Osteoblast (primary cell): ENCODE results near the gene INTS15. TPM values are rescaled to one million over a fixed set of nuclear protein-coding genes. Genes with fewer than 3 reads are reported as not detected.

Experiments
- DNase-seq: peaks from one replicate; pipeline ENCODE4 v3.0.0; 2011; ENCODE audit warnings: low spot score, mixed read lengths; ENCODE audit not compliant: insufficient read length; ENCODE audit errors: missing footprints
- H2AFZ ChIP-seq: 2 replicates; pipeline ENCODE4 v1.6.0; 2011; ENCODE audit warnings: mild to moderate bottlenecking, low read length
- H3K27ac ChIP-seq: 2 replicates; pipeline ENCODE4 v1.5.1; 2011; ENCODE audit warnings: mild to moderate bottlenecking, low read depth, low read length, moderate library complexity
- H3K27me3 ChIP-seq: 2 replicates; pipeline ENCODE4 v1.6.0; 2012; ENCODE audit warnings: mild to moderate bottlenecking, control low read depth, inconsistent platforms, low read length, moderate library complexity; ENCODE audit not compliant: insufficient read depth
- H3K36me3 ChIP-seq: 2 replicates; pipeline ENCODE4 v1.5.1; 2011; ENCODE audit warnings: mild to moderate bottlenecking, low read length, control low read depth, moderate library complexity; ENCODE audit not compliant: insufficient read depth
- H3K4me1 ChIP-seq: 2 replicates; pipeline ENCODE4 v1.5.1; 2011; ENCODE audit warnings: mild to moderate bottlenecking, low read length, control low read depth, moderate library complexity; ENCODE audit not compliant: insufficient read depth
- H3K4me2 ChIP-seq: 2 replicates; pipeline ENCODE4 v1.6.0; 2011; ENCODE audit warnings: mild to moderate bottlenecking, low read length; ENCODE audit not compliant: insufficient read depth
- H3K4me3 ChIP-seq: fragments of 200-600 bp; sonication (generic); 3 replicates; pipeline ENCODE4 v1.5.1; 2012; ENCODE audit warnings: mild to moderate bottlenecking, low read length, inconsistent platforms; ENCODE audit not compliant: insufficient read depth
- H3K79me2 ChIP-seq: 2 replicates; pipeline ENCODE4 v1.6.0; 2012; ENCODE audit warnings: mild to moderate bottlenecking, low read length, control low read depth, inconsistent platforms; ENCODE audit not compliant: insufficient read depth
- H3K9me3 ChIP-seq: 2 replicates; pipeline ENCODE4 v1.5.1; 2011; ENCODE audit warnings: low read depth, low read length, control low read depth
- H4K20me1 ChIP-seq: 2 replicates; pipeline ENCODE4 v1.6.0; 2012; ENCODE audit warnings: mild to moderate bottlenecking, low read length, control low read depth; ENCODE audit not compliant: insufficient read depth
- CTCF ChIP-seq: IDR thresholded peaks from 2 replicates; pipeline ENCODE4 v1.5.1; 2011; ENCODE audit warnings: mild to moderate bottlenecking, low read depth, low read length, moderate library complexity; ENCODE audit errors: extremely low read depth
- total RNA-seq: library from RNA; depleted of rRNA; stranded (reverse); fragments of >200 nt; gene quantifications from 2 replicates; pipeline ENCODE4 v1.2.3, GENCODE V29; 2012

The INTS15 gene
- total RNA-seq, 1 donor: 11.9 TPM

DNA sequence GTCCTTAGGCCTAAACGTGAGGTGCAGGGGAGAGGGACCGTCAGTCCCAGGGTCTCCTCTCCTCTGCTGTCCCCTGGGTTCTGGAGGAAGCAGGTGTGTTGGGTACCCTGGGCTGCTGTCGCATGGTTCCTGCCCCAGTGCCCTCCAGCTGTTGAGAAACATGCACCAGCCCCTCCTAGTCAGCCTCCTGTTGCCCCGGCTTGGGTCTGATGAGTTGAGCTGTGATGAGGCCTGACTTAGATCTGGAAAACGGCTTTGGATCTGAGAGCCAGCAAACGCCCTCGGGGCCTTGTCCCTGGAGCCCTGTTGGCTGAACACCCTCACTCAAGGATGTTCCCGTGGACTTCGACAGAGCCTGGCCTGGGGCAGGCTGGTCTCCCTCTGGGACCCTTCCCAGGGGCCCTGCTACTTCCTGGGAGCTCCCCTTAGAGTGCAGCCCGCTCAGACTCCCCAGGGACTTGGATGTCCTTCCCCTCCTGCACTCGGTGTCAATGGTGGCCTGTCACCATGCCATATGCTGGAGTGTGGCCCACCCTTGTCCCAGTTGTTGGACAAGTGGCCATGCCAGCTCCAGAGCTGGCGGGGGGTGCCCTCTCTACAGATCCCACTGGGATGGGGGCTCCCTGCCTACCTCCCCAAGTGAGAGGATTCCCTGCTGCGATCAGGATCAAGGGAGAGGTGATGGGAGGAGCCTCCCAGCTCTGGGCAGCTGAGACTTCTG, 59.6 kb downstream of the INTS15 start:
- DNase-seq: peak; percentile 80
- H3K79me2 ChIP-seq: peaks cover 3% of the 10 kb centered on the region
- no peak overlapping the region for H3K27ac ChIP-seq
- H3K4me2 ChIP-seq: no peak overlapping the region
- peaks cover 22% of the 10 kb centered on the region for H4K20me1 ChIP-seq
- no peaks in the 10 kb centered on the region for H3K9me3 ChIP-seq
- TF ChIP-seq CTCF: no peak
- no peaks in the 10 kb centered on the region for H3K27me3 ChIP-seq
- peaks cover 24% of the 10 kb centered on the region for H3K36me3 ChIP-seq
- no peaks in the 10 kb centered on the region for H3K4me1 ChIP-seq
- no peak overlapping the region for H2AFZ ChIP-seq
- no peak overlapping the region for H3K4me3 ChIP-seq

DNA sequence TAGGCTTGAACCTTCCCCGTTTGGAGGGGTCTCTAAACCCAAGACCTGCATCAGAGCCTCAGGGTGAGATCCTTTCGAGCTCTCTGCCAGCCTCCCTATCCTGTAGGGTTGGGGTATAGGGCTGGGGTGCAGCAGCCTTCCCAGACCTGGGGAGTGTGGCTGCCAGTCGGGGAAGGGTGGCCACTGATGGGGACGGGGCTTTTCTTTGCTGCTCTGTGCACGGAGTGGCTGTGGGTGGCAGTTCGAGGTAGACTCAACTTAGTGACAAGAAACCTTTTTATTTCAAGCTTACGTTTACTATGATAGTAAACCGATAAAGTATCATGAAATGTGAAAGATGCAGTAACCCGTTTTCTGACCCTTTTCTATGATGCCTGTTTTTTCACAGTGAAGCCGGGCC, 60.3 kb downstream of the INTS15 start:
- H3K9me3 ChIP-seq: no peaks in the 10 kb centered on the region
- TF ChIP-seq CTCF: no peak

GRCh38 chr7:6650521-6651011, 60.7 kb downstream of the INTS15 start:
- no peaks in the 10 kb centered on the region for H3K4me1 ChIP-seq
- peaks cover 3% of the 10 kb centered on the region for H3K79me2 ChIP-seq
- no peak overlapping the region for H3K4me2 ChIP-seq
- peaks cover 29% of the 10 kb centered on the region for H4K20me1 ChIP-seq
- no peaks in the 10 kb centered on the region for H3K27me3 ChIP-seq
- H3K36me3 ChIP-seq: peaks cover 23% of the 10 kb centered on the region
- H2AFZ ChIP-seq: no peak overlapping the region
- DNase-seq: peak; percentile 87
- no peak overlapping the region for H3K4me3 ChIP-seq
- no peak for TF ChIP-seq CTCF
- H3K9me3 ChIP-seq: no peaks in the 10 kb centered on the region
- H3K27ac ChIP-seq: no peak overlapping the region

More for the DNA sequence above, 60.3 kb downstream of the INTS15 start:
- Histone ChIP-seq H3K4me2 (no peak overlapping the region), H4K20me1 (peaks cover 26% of the 10 kb centered on the region), H2AFZ (no peak overlapping the region), H3K79me2 (peaks cover 3% of the 10 kb centered on the region), H3K27ac (no peak overlapping the region), H3K4me1 (no peaks in the 10 kb centered on the region), H3K36me3 (peaks cover 22% of the 10 kb centered on the region), H3K27me3 (no peaks in the 10 kb centered on the region), H3K4me3 (no peak overlapping the region)
- peak; percentile 69 for DNase-seq

GRCh38 chr7:6651851-6652445, 62.1 kb downstream of the INTS15 start:
- Histone ChIP-seq H3K9me3 (no peaks in the 10 kb centered on the region), H3K27me3 (no peaks in the 10 kb centered on the region), H3K79me2 (peaks cover 3% of the 10 kb centered on the region), H2AFZ (no peak overlapping the region), H3K4me3 (no peak overlapping the region), H3K27ac (no peak overlapping the region), H3K4me1 (no peaks in the 10 kb centered on the region), H3K36me3 (peaks cover 20% of the 10 kb centered on the region), H4K20me1 (peaks cover 29% of the 10 kb centered on the region), H3K4me2 (no peak overlapping the region)
- no peak for TF ChIP-seq CTCF
- peak; percentile 88 for DNase-seq
